GM23338 (cell line): Measurements from ENCODE around the gene GPSM1. TPM values are rescaled to one million over a fixed set of nuclear protein-coding genes. Genes with fewer than 3 reads are reported as not detected.

ENCODE experiments used
- ATAC-seq: fragments of 200-7000 bp; cut with Tn5 transposase; 3 replicates; pipeline ENCODE4 v1.9.1; 2020
- DNase-seq: peaks from one replicate; pipeline ENCODE4 v3.0.0-alpha.2; 2015; ENCODE audit warnings: low spot score
- H2AFZ ChIP-seq: fragments of 200-600 bp; sonication (generic); 2 replicates; pipeline ENCODE4 v1.8.0; 2016; ENCODE audit warnings: antibody characterized with exemption, mild to moderate bottlenecking, moderate library complexity
- H3F3A ChIP-seq: fragments of 200-600 bp; sonication (generic); replicated peaks from 2 replicates; pipeline ENCODE4 v1.8.0; 2017; ENCODE audit warnings: antibody characterized with exemption, mixed run types, low read depth
- H3K27ac ChIP-seq: fragments of 200-600 bp; sonication (generic); 2 replicates; pipeline ENCODE4 v1.6.1; 2016; ENCODE audit warnings: low read depth
- H3K27me3 ChIP-seq: fragments of 200-600 bp; sonication (generic); 2 replicates; pipeline ENCODE4 v1.8.0; 2016; ENCODE audit warnings: mild to moderate bottlenecking, mixed run types, moderate library complexity; ENCODE audit not compliant: insufficient read depth
- H3K36me3 ChIP-seq: fragments of 200-600 bp; sonication (generic); 2 replicates; pipeline ENCODE4 v1.8.0; 2016; ENCODE audit warnings: mild to moderate bottlenecking; ENCODE audit not compliant: insufficient read depth
- H3K4me1 ChIP-seq: fragments of 200-600 bp; sonication (generic); 2 replicates; pipeline ENCODE4 v1.8.0; 2016; ENCODE audit warnings: mild to moderate bottlenecking, moderate library complexity; ENCODE audit not compliant: insufficient read depth
- H3K4me2 ChIP-seq: fragments of 200-600 bp; sonication (generic); 2 replicates; pipeline ENCODE4 v1.7.1; 2017; ENCODE audit warnings: mixed run types
- H3K4me3 ChIP-seq: fragments of 200-600 bp; sonication (generic); 2 replicates; pipeline ENCODE4 v1.6.1; 2016; ENCODE audit warnings: mixed run types
- H3K79me2 ChIP-seq: fragments of 200-600 bp; sonication (generic); replicated peaks from 2 replicates; pipeline ENCODE4 v1.8.0; 2017; ENCODE audit warnings: mild to moderate bottlenecking; ENCODE audit not compliant: insufficient read depth
- H3K9me2 ChIP-seq: fragments of 200-600 bp; sonication (generic); 2 replicates; pipeline ENCODE4 v1.8.0; 2017; ENCODE audit not compliant: insufficient read depth
- H4K20me1 ChIP-seq: fragments of 200-600 bp; sonication (generic); replicated peaks from 2 replicates; pipeline ENCODE4 v1.8.0; 2017; ENCODE audit warnings: mild to moderate bottlenecking; ENCODE audit not compliant: insufficient read depth
- H3K27ac Mint-ChIP-seq: 2 replicates; pipeline ENCODE4 v1.8.0; 2020; ENCODE audit warnings: inconsistent platforms, mild to moderate bottlenecking, moderate library complexity, mixed read lengths
- H3K27me3 Mint-ChIP-seq: 3 replicates; pipeline ENCODE4 v1.8.0; 2022; ENCODE audit warnings: low read depth, mild to moderate bottlenecking, moderate library complexity, mixed read lengths, inconsistent platforms; ENCODE audit not compliant: insufficient read depth, poor library complexity
- H3K36me3 Mint-ChIP-seq: 3 replicates; pipeline ENCODE4 v1.8.0; 2021; ENCODE audit warnings: low read depth, mild to moderate bottlenecking, inconsistent platforms, moderate library complexity, mixed read lengths
- H3K4me1 Mint-ChIP-seq: 3 replicates; pipeline ENCODE4 v1.8.0; 2020; ENCODE audit warnings: mild to moderate bottlenecking, inconsistent platforms, mixed read lengths
- H3K4me3 Mint-ChIP-seq: 3 replicates; pipeline ENCODE4 v1.8.0; 2021; ENCODE audit warnings: moderate library complexity, mild to moderate bottlenecking, inconsistent platforms, mixed read lengths
- H3K9me3 Mint-ChIP-seq: 3 replicates; pipeline ENCODE4 v1.8.0; 2020; ENCODE audit warnings: moderate library complexity, mild to moderate bottlenecking, inconsistent platforms, mixed read lengths
- CTCF ChIP-seq, 2 experiments: fragments of 200-600 bp in 1 of 2; sonication (generic) in 1 of 2; conservative IDR thresholded peaks; 2 replicates each; pipeline versions ENCODE4 v1.5.1 to v1.6.1; 2016 to 2017; ENCODE audit warnings: antibody characterized with exemption in 2 of 2, low read depth in 2 of 2, mild to moderate bottlenecking in 2 of 2, moderate library complexity in 1 of 2
- EZH2 ChIP-seq: fragments of 200-600 bp; sonication (generic); IDR thresholded peaks from one replicate; pipeline ENCODE4 v1.8.0; 2017; ENCODE audit warnings: antibody characterized with exemption, mild to moderate bottlenecking, low read depth; ENCODE audit not compliant: unreplicated experiment
- EZH2phosphoT487 ChIP-seq: fragments of 200-600 bp; sonication (generic); IDR thresholded peaks from one replicate; pipeline ENCODE4 v1.8.1; 2018; ENCODE audit warnings: antibody characterized with exemption; ENCODE audit not compliant: unreplicated experiment
- JUNB ChIP-seq: IDR thresholded peaks from one replicate; pipeline ENCODE4 v1.6.1; 2016; ENCODE audit warnings: antibody characterized with exemption; ENCODE audit not compliant: unreplicated experiment
- NANOG ChIP-seq: IDR thresholded peaks from 2 replicates; pipeline ENCODE4 v1.6.1; 2016; ENCODE audit warnings: antibody characterized with exemption, borderline replicate concordance
- POLR2AphosphoS5 ChIP-seq: IDR thresholded peaks from 2 replicates; pipeline ENCODE4 v1.6.1; 2016; ENCODE audit warnings: antibody characterized with exemption, low read depth
- REST ChIP-seq: IDR thresholded peaks from one replicate; pipeline ENCODE4 v1.6.1; 2018; ENCODE audit warnings: antibody characterized with exemption; ENCODE audit not compliant: unreplicated experiment
- STAT1 ChIP-seq: IDR thresholded peaks from one replicate; pipeline ENCODE4 v1.6.1; 2016; ENCODE audit warnings: antibody characterized with exemption; ENCODE audit not compliant: unreplicated experiment
- ZNF331 ChIP-seq: fragments of 250-450 bp; sonication (Bioruptor Pico); IDR thresholded peaks from 2 replicates; pipeline ENCODE4 v1.5.0; 2020; ENCODE audit warnings: low read depth, mild to moderate bottlenecking, moderate library complexity
- ZNF462 ChIP-seq: fragments of 250-450 bp; sonication (Bioruptor Pico); IDR thresholded peaks from 2 replicates; pipeline ENCODE4 v1.5.0; 2020; ENCODE audit warnings: mild to moderate bottlenecking, moderate library complexity
- polyA plus RNA-seq: library from polyadenylated mRNA; unstranded; fragments of >200 nt; fragmentation: Nextera tagmentation; extraction: Ambion mirVana; gene quantifications from 2 replicates; pipeline ENCODE4 v1.2.1, GENCODE V29; 2016
- total RNA-seq: library from RNA; depleted of rRNA; stranded (reverse); fragments of >200 nt; shearing (Covaris generic); gene quantifications from 2 replicates; pipeline ENCODE4 v1.2.3, GENCODE V29; 2014

Gene GPSM1
- total and polyA plus RNA-seq, 2 experiments from 2014 or later = 4.8 to 23.2 TPM

GRCh38 chr9:136299116-136299515 is 28.2 kb upstream of the GPSM1 start (continued):
- TF ChIP-seq ZNF462 (CRISPR knock-in tag) (no peak), EZH2 (no peak), STAT1 (no peak), REST (no peak), ZNF331 (no peak), NANOG (no peak), POLR2AphosphoS5 (no peak)

- Mint-ChIP-seq H3K27ac (no peak overlapping the region), H3K4me1 (peaks cover 5% of the 10 kb centered on the region; the same call in 2 of the 3 replicates), H3K4me3 (no peak overlapping the region), H3K27me3 (peaks cover 3% of the 10 kb centered on the region), H3K36me3 (no peaks in the 10 kb centered on the region), H3K9me3 (no peaks in the 10 kb centered on the region)
- no peak for DNase-seq
- H3F3A ChIP-seq = no peaks in the 10 kb centered on the region
- no peaks in the 10 kb centered on the region for H3K4me1 ChIP-seq
- no peak overlapping the region for H3K4me2 ChIP-seq
- H4K20me1 ChIP-seq = no peaks in the 10 kb centered on the region
- ATAC-seq = no peak
- no peaks in the 10 kb centered on the region for H3K36me3 ChIP-seq
- no peak overlapping the region for H3K27ac ChIP-seq
- H3K9me2 ChIP-seq = no peaks in the 10 kb centered on the region
- no peak overlapping the region for H2AFZ ChIP-seq
- no peaks in the 10 kb centered on the region for H3K27me3 ChIP-seq
- no peak overlapping the region for H3K4me3 ChIP-seq
- no peaks in the 10 kb centered on the region for H3K79me2 ChIP-seq
- TF ChIP-seq NANOG (no peak), REST (no peak), STAT1 (no peak), CTCF (conservative IDR thresholded peaks at IDR 0.05; ENCODE audit: low read depth in 2 of 2) (no peak), JUNB (no peak), ZNF331 (no peak), EZH2phosphoT487 (no peak)
Measured at GRCh38 chr9:136299541-136299940, 27.8 kb upstream of the GPSM1 start.
